Measurements from ENCODE around the gene RASA3.

- TF ChIP-seq POLR2AphosphoS5 (IDR thresholded peaks at IDR 0.05) (no peak), EZH2 (IDR thresholded peaks at IDR 0.05; ENCODE audit: borderline replicate concordance, insufficient read depth, low read length, poor library complexity, severe bottlenecking) (no peak), RAD21 (conservative IDR thresholded peaks at IDR 0.05) (no peak)
- TF ChIP-seq, protein P1, sequence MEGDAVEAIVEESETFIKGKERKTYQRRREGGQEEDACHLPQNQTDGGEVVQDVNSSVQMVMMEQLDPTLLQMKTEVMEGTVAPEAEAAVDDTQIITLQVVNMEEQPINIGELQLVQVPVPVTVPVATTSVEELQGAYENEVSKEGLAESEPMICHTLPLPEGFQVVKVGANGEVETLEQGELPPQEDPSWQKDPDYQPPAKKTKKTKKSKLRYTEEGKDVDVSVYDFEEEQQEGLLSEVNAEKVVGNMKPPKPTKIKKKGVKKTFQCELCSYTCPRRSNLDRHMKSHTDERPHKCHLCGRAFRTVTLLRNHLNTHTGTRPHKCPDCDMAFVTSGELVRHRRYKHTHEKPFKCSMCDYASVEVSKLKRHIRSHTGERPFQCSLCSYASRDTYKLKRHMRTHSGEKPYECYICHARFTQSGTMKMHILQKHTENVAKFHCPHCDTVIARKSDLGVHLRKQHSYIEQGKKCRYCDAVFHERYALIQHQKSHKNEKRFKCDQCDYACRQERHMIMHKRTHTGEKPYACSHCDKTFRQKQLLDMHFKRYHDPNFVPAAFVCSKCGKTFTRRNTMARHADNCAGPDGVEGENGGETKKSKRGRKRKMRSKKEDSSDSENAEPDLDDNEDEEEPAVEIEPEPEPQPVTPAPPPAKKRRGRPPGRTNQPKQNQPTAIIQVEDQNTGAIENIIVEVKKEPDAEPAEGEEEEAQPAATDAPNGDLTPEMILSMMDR (IDR thresholded peaks at IDR 0.05; ENCODE audit: poor library complexity, severe bottlenecking), result no peak
Observed at GRCh38 chr13:114114006-114114640, 18.3 kb downstream of the RASA3 start.
